GM23338 (cell line): ENCODE data around the gene CEBPB. TPM values are rescaled to one million over a fixed set of nuclear protein-coding genes. Genes with fewer than 3 reads are reported as not detected.

Experiments
- ATAC-seq: fragments of 200-7000 bp; cut with Tn5 transposase; 3 replicates; pipeline ENCODE4 v1.9.1; 2020
- DNase-seq: peaks from one replicate; pipeline ENCODE4 v3.0.0-alpha.2; 2015; ENCODE audit warnings: low spot score
- H2AFZ ChIP-seq: fragments of 200-600 bp; sonication (generic); 2 replicates; pipeline ENCODE4 v1.8.0; 2016; ENCODE audit warnings: antibody characterized with exemption, mild to moderate bottlenecking, moderate library complexity
- H3F3A ChIP-seq: fragments of 200-600 bp; sonication (generic); replicated peaks from 2 replicates; pipeline ENCODE4 v1.8.0; 2017; ENCODE audit warnings: antibody characterized with exemption, mixed run types, low read depth
- H3K27ac ChIP-seq: fragments of 200-600 bp; sonication (generic); 2 replicates; pipeline ENCODE4 v1.6.1; 2016; ENCODE audit warnings: low read depth
- H3K27me3 ChIP-seq: fragments of 200-600 bp; sonication (generic); 2 replicates; pipeline ENCODE4 v1.8.0; 2016; ENCODE audit warnings: mild to moderate bottlenecking, mixed run types, moderate library complexity; ENCODE audit not compliant: insufficient read depth
- H3K36me3 ChIP-seq: fragments of 200-600 bp; sonication (generic); 2 replicates; pipeline ENCODE4 v1.8.0; 2016; ENCODE audit warnings: mild to moderate bottlenecking; ENCODE audit not compliant: insufficient read depth
- H3K4me1 ChIP-seq: fragments of 200-600 bp; sonication (generic); 2 replicates; pipeline ENCODE4 v1.8.0; 2016; ENCODE audit warnings: mild to moderate bottlenecking, moderate library complexity; ENCODE audit not compliant: insufficient read depth
- H3K4me2 ChIP-seq: fragments of 200-600 bp; sonication (generic); 2 replicates; pipeline ENCODE4 v1.7.1; 2017; ENCODE audit warnings: mixed run types
- H3K4me3 ChIP-seq: fragments of 200-600 bp; sonication (generic); 2 replicates; pipeline ENCODE4 v1.6.1; 2016; ENCODE audit warnings: mixed run types
- H3K79me2 ChIP-seq: fragments of 200-600 bp; sonication (generic); replicated peaks from 2 replicates; pipeline ENCODE4 v1.8.0; 2017; ENCODE audit warnings: mild to moderate bottlenecking; ENCODE audit not compliant: insufficient read depth
- H3K9me2 ChIP-seq: fragments of 200-600 bp; sonication (generic); 2 replicates; pipeline ENCODE4 v1.8.0; 2017; ENCODE audit not compliant: insufficient read depth
- H4K20me1 ChIP-seq: fragments of 200-600 bp; sonication (generic); replicated peaks from 2 replicates; pipeline ENCODE4 v1.8.0; 2017; ENCODE audit warnings: mild to moderate bottlenecking; ENCODE audit not compliant: insufficient read depth
- H3K27ac Mint-ChIP-seq: 2 replicates; pipeline ENCODE4 v1.8.0; 2020; ENCODE audit warnings: inconsistent platforms, mild to moderate bottlenecking, moderate library complexity, mixed read lengths
- H3K27me3 Mint-ChIP-seq: 3 replicates; pipeline ENCODE4 v1.8.0; 2022; ENCODE audit warnings: low read depth, mild to moderate bottlenecking, moderate library complexity, mixed read lengths, inconsistent platforms; ENCODE audit not compliant: insufficient read depth, poor library complexity
- H3K36me3 Mint-ChIP-seq: 3 replicates; pipeline ENCODE4 v1.8.0; 2021; ENCODE audit warnings: low read depth, mild to moderate bottlenecking, inconsistent platforms, moderate library complexity, mixed read lengths
- H3K4me1 Mint-ChIP-seq: 3 replicates; pipeline ENCODE4 v1.8.0; 2020; ENCODE audit warnings: mild to moderate bottlenecking, inconsistent platforms, mixed read lengths
- H3K4me3 Mint-ChIP-seq: 3 replicates; pipeline ENCODE4 v1.8.0; 2021; ENCODE audit warnings: moderate library complexity, mild to moderate bottlenecking, inconsistent platforms, mixed read lengths
- H3K9me3 Mint-ChIP-seq: 3 replicates; pipeline ENCODE4 v1.8.0; 2020; ENCODE audit warnings: moderate library complexity, mild to moderate bottlenecking, inconsistent platforms, mixed read lengths
- JUNB ChIP-seq: IDR thresholded peaks from one replicate; pipeline ENCODE4 v1.6.1; 2016; ENCODE audit warnings: antibody characterized with exemption; ENCODE audit not compliant: unreplicated experiment
- POLR2AphosphoS5 ChIP-seq: IDR thresholded peaks from 2 replicates; pipeline ENCODE4 v1.6.1; 2016; ENCODE audit warnings: antibody characterized with exemption, low read depth
- polyA plus RNA-seq: library from polyadenylated mRNA; unstranded; fragments of >200 nt; fragmentation: Nextera tagmentation; extraction: Ambion mirVana; gene quantifications from 2 replicates; pipeline ENCODE4 v1.2.1, GENCODE V29; 2016
- total RNA-seq: library from RNA; depleted of rRNA; stranded (reverse); fragments of >200 nt; shearing (Covaris generic); gene quantifications from 2 replicates; pipeline ENCODE4 v1.2.3, GENCODE V29; 2014
- TF ChIP-seq, protein P1 (sequence below): IDR thresholded peaks from 2 replicates; pipeline ENCODE4 v1.6.1; 2016; ENCODE audit warnings: antibody characterized with exemption
- TF ChIP-seq, protein P2 (sequence below), 2 experiments: fragments of 200-600 bp in 1 of 2; sonication (generic) in 1 of 2; conservative IDR thresholded peaks; 2 replicates each; pipeline versions ENCODE4 v1.5.1 to v1.6.1; 2016 to 2017; ENCODE audit warnings: antibody characterized with exemption in 2 of 2, low read depth in 2 of 2, mild to moderate bottlenecking in 2 of 2, moderate library complexity in 1 of 2
- TF ChIP-seq, protein P3 (sequence below): fragments of 250-450 bp; sonication (Bioruptor Pico); IDR thresholded peaks from 2 replicates; pipeline ENCODE4 v1.5.0; 2020; ENCODE audit warnings: mild to moderate bottlenecking, moderate library complexity
- TF ChIP-seq, protein P4 (sequence below): IDR thresholded peaks from one replicate; pipeline ENCODE4 v1.6.1; 2018; ENCODE audit warnings: antibody characterized with exemption; ENCODE audit not compliant: unreplicated experiment

Gene CEBPB
- total and polyA plus RNA-seq, 2 experiments from 2014 or later, result 20.6 to 25.4 TPM

DNA sequence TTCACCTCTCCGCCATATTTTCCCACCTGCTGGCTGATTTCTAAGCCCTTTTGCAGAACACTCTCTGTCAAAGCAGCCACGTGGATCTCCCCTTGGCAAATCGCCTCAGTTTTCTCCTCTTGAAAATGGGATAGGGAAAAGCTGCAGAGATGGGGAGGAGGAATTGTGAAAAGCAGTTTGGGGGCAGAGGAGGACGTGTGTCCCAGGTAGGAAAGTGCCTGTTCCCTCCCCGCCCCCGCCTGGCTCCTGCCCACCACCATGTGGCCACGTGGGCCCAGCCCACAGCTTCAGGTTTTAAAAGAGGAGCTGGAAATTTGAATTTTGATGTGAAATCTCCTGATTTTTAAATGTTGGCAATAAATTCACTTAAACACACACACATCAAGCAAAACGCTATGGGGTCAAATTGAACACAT, 3.6 kb upstream of the CEBPB start (continued):
- TF ChIP-seq, protein P1, sequence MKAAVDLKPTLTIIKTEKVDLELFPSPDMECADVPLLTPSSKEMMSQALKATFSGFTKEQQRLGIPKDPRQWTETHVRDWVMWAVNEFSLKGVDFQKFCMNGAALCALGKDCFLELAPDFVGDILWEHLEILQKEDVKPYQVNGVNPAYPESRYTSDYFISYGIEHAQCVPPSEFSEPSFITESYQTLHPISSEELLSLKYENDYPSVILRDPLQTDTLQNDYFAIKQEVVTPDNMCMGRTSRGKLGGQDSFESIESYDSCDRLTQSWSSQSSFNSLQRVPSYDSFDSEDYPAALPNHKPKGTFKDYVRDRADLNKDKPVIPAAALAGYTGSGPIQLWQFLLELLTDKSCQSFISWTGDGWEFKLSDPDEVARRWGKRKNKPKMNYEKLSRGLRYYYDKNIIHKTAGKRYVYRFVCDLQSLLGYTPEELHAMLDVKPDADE, result no peak

DNA sequence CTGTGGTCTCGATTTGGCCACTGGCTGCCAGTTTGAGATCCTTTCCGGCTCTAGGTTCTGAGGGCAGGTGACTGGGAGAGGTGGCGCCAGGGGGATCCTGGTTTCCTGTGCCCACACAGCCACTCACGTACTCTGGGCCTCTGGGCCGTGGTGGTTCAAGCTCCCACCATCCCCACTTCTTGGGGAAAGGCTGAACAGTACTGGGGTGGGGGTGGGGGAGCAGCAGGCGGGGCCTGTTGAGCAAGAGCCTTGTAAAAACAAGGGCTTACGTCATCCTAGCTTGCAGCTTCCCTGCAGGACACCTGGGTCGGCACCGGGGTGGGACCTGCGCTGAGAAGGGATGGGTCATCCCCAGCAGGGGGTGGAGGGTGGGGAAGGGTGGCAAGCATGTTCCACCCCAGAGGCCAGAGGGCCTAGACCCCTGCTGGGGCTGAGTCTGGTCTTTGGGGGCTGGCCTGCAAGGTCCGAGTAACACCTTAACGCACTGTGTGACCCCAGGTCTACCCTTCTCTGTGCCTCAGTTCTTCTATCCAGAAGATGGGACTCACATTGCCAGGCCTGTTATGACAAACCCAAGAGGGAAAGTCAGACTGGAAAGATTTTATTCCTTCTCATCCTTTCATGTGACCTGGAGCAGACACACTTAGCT, 3.1 kb upstream of the CEBPB start:
- peaks cover 4% of the 10 kb centered on the region for H3K36me3 Mint-ChIP-seq
- H3K27ac ChIP-seq, result no peak overlapping the region
- no peaks in the 10 kb centered on the region for H3K9me3 Mint-ChIP-seq
- peak; percentile 46 for DNase-seq
- peaks cover 18% of the 10 kb centered on the region for H3K4me1 Mint-ChIP-seq
- peaks cover 9% of the 10 kb centered on the region for H3K4me1 ChIP-seq
- H3K4me3 Mint-ChIP-seq, result no peak overlapping the region
- no peaks in the 10 kb centered on the region for H3K36me3 ChIP-seq
- H3K9me2 ChIP-seq, result no peaks in the 10 kb centered on the region
- ATAC-seq, result no peak
- no peak overlapping the region for H3K27ac Mint-ChIP-seq
- TF ChIP-seq, protein P2, sequence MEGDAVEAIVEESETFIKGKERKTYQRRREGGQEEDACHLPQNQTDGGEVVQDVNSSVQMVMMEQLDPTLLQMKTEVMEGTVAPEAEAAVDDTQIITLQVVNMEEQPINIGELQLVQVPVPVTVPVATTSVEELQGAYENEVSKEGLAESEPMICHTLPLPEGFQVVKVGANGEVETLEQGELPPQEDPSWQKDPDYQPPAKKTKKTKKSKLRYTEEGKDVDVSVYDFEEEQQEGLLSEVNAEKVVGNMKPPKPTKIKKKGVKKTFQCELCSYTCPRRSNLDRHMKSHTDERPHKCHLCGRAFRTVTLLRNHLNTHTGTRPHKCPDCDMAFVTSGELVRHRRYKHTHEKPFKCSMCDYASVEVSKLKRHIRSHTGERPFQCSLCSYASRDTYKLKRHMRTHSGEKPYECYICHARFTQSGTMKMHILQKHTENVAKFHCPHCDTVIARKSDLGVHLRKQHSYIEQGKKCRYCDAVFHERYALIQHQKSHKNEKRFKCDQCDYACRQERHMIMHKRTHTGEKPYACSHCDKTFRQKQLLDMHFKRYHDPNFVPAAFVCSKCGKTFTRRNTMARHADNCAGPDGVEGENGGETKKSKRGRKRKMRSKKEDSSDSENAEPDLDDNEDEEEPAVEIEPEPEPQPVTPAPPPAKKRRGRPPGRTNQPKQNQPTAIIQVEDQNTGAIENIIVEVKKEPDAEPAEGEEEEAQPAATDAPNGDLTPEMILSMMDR (conservative IDR thresholded peaks at IDR 0.05; ENCODE audit: low read depth in 2 of 2), result no peak
- TF ChIP-seq, protein P3, sequence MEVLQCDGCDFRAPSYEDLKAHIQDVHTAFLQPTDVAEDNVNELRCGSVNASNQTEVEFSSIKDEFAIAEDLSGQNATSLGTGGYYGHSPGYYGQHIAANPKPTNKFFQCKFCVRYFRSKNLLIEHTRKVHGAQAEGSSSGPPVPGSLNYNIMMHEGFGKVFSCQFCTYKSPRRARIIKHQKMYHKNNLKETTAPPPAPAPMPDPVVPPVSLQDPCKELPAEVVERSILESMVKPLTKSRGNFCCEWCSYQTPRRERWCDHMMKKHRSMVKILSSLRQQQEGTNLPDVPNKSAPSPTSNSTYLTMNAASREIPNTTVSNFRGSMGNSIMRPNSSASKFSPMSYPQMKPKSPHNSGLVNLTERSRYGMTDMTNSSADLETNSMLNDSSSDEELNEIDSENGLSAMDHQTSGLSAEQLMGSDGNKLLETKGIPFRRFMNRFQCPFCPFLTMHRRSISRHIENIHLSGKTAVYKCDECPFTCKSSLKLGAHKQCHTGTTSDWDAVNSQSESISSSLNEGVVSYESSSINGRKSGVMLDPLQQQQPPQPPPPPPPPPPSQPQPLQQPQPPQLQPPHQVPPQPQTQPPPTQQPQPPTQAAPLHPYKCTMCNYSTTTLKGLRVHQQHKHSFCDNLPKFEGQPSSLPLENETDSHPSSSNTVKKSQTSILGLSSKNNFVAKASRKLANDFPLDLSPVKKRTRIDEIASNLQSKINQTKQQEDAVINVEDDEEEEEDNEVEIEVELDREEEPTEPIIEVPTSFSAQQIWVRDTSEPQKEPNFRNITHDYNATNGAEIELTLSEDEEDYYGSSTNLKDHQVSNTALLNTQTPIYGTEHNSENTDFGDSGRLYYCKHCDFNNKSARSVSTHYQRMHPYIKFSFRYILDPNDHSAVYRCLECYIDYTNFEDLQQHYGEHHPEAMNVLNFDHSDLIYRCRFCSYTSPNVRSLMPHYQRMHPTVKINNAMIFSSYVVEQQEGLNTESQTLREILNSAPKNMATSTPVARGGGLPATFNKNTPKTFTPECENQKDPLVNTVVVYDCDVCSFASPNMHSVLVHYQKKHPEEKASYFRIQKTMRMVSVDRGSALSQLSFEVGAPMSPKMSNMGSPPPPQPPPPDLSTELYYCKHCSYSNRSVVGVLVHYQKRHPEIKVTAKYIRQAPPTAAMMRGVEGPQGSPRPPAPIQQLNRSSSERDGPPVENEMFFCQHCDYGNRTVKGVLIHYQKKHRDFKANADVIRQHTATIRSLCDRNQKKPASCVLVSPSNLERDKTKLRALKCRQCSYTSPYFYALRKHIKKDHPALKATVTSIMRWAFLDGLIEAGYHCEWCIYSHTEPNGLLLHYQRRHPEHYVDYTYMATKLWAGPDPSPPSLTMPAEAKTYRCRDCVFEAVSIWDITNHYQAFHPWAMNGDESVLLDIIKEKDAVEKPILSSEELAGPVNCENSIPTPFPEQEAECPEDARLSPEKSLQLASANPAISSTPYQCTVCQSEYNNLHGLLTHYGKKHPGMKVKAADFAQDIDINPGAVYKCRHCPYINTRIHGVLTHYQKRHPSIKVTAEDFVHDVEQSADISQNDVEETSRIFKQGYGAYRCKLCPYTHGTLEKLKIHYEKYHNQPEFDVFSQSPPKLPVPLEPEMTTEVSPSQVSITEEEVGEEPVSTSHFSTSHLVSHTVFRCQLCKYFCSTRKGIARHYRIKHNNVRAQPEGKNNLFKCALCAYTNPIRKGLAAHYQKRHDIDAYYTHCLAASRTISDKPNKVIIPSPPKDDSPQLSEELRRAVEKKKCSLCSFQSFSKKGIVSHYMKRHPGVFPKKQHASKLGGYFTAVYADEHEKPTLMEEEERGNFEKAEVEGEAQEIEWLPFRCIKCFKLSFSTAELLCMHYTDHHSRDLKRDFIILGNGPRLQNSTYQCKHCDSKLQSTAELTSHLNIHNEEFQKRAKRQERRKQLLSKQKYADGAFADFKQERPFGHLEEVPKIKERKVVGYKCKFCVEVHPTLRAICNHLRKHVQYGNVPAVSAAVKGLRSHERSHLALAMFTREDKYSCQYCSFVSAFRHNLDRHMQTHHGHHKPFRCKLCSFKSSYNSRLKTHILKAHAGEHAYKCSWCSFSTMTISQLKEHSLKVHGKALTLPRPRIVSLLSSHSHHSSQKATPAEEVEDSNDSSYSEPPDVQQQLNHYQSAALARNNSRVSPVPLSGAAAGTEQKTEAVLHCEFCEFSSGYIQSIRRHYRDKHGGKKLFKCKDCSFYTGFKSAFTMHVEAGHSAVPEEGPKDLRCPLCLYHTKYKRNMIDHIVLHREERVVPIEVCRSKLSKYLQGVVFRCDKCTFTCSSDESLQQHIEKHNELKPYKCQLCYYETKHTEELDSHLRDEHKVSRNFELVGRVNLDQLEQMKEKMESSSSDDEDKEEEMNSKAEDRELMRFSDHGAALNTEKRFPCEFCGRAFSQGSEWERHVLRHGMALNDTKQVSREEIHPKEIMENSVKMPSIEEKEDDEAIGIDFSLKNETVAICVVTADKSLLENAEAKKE (CRISPR knock-in tag), result no peak
- TF ChIP-seq POLR2AphosphoS5 (no peak), JUNB (no peak)
- TF ChIP-seq, protein P4, sequence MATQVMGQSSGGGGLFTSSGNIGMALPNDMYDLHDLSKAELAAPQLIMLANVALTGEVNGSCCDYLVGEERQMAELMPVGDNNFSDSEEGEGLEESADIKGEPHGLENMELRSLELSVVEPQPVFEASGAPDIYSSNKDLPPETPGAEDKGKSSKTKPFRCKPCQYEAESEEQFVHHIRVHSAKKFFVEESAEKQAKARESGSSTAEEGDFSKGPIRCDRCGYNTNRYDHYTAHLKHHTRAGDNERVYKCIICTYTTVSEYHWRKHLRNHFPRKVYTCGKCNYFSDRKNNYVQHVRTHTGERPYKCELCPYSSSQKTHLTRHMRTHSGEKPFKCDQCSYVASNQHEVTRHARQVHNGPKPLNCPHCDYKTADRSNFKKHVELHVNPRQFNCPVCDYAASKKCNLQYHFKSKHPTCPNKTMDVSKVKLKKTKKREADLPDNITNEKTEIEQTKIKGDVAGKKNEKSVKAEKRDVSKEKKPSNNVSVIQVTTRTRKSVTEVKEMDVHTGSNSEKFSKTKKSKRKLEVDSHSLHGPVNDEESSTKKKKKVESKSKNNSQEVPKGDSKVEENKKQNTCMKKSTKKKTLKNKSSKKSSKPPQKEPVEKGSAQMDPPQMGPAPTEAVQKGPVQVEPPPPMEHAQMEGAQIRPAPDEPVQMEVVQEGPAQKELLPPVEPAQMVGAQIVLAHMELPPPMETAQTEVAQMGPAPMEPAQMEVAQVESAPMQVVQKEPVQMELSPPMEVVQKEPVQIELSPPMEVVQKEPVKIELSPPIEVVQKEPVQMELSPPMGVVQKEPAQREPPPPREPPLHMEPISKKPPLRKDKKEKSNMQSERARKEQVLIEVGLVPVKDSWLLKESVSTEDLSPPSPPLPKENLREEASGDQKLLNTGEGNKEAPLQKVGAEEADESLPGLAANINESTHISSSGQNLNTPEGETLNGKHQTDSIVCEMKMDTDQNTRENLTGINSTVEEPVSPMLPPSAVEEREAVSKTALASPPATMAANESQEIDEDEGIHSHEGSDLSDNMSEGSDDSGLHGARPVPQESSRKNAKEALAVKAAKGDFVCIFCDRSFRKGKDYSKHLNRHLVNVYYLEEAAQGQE, result no peak
- TF ChIP-seq, protein P1, result no peak
- H2AFZ ChIP-seq, result peak overlapping the region; percentile 72; the same call in 1 of the 2 replicates
- H3F3A ChIP-seq, result no peaks in the 10 kb centered on the region
- no peak overlapping the region for H3K4me2 ChIP-seq
- H3K4me3 ChIP-seq, result no peak overlapping the region
- peaks cover 19% of the 10 kb centered on the region for H3K27me3 Mint-ChIP-seq
- H4K20me1 ChIP-seq, result no peaks in the 10 kb centered on the region
- H3K27me3 ChIP-seq, result no peaks in the 10 kb centered on the region
- H3K79me2 ChIP-seq, result peaks cover 8% of the 10 kb centered on the region
